Measurements from ENCODE around the gene TBC1D23.
"Not testable (repeated sequence)": the region's sequence is repeated elsewhere in the genome, so short reads cannot be mapped to it uniquely, and the experiment has no call there.

Gene TBC1D23

DNA sequence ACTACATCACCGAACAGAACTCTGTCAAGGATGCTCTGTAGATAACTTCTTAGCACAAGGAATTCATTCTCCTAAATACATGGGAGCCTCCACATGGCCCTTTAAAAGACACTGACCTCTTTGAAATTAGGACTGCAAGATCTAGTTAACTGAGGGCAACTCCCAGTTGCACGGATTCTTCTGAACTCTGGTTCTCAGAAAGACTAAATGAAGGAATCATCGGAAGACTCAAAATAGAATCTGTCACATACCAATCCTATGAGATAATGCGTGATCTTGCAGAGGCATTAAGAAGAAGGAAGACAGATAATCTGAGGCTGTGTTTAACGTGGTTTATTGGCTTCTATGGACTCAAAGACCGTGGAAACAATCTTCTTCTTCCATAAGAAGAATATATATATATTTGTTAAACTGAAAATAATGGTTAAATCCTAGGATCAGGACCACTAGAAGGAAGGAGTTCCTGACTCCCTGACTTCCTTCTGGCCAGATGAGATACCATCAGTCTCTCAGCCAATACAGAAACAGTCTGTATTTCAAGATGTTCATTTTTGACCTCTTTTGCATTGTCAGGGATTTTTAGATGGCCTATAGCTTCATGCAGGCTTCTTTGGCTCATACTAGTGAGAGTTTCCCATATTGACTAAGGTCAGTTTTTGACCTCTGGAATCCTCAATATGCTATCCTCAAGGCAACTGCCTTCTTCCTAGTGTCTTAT lies 33.9 kb upstream of the TBC1D23 start:
- TF ChIP-seq, protein P1, sequence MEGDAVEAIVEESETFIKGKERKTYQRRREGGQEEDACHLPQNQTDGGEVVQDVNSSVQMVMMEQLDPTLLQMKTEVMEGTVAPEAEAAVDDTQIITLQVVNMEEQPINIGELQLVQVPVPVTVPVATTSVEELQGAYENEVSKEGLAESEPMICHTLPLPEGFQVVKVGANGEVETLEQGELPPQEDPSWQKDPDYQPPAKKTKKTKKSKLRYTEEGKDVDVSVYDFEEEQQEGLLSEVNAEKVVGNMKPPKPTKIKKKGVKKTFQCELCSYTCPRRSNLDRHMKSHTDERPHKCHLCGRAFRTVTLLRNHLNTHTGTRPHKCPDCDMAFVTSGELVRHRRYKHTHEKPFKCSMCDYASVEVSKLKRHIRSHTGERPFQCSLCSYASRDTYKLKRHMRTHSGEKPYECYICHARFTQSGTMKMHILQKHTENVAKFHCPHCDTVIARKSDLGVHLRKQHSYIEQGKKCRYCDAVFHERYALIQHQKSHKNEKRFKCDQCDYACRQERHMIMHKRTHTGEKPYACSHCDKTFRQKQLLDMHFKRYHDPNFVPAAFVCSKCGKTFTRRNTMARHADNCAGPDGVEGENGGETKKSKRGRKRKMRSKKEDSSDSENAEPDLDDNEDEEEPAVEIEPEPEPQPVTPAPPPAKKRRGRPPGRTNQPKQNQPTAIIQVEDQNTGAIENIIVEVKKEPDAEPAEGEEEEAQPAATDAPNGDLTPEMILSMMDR (conservative IDR thresholded peaks at IDR 0.05): no peak
- H3K27ac ChIP-seq: no peak overlapping the region

DNA sequence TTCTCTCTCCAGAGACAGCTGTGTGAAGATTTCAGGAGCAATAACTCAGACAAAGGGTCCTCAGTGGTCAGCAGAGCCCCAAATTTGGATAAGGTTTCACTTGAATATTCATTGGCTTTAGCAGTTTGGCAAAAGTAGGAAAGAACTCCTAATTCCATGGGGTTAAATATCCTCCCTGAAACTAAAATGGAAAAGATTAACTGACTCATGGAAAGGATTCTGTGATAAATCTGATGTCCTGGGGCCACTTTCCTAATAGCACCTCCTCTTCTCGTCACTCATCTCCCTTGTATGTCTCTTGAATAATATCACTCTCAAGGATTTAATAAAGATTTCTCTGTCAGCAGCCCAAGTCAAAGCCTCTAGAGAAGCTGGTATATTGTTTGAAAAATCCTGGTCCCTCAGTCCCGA lies 33.3 kb upstream of the TBC1D23 start:
- TF ChIP-seq, protein P1 (conservative IDR thresholded peaks at IDR 0.05): no peak
- no peak overlapping the region for H3K27ac ChIP-seq

DNA sequence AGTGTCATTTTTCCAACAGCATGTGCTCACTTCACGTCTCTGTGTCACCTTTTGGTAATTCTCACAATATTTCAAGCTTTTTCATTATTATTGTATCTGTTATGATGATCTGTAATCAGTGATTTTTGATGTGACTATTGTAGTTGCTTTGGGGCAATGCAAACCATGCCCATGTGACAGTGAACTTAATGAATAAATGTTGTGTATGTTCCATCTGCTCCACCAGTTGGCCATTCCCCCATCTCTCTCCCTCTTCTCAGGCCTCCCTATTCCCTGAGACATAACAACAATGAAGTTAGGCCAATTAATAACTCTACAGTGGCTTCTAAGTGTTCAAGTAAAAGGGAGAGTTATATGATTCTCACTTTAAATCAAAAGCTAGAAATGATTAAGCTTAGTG lies 32.5 kb upstream of the TBC1D23 start:
- no peak overlapping the region for H3K27ac ChIP-seq
- TF ChIP-seq, protein P1 (conservative IDR thresholded peaks at IDR 0.05): no peak

DNA sequence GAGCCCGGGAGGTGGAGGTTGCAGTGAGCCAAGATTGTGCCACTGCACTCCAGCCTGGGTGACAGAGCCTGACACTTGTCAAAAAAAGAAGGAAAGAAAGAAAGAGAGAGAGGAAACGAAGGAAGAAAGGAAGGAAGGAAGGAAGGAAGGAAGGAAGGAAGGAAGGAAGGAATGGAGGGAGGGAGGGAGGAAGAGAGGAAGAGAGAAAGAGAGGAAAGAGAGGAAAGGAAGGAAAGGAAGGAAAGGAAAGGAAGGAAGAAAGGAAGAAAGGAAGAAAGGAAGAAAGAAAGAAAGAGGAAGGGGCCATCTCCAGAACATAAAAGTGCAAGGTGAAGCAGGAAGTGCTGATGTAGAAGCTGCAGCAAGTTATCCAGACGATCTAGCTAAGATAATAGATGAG lies 31.6 kb upstream of the TBC1D23 start:
- not testable (repeated sequence) for H3K27ac ChIP-seq

DNA sequence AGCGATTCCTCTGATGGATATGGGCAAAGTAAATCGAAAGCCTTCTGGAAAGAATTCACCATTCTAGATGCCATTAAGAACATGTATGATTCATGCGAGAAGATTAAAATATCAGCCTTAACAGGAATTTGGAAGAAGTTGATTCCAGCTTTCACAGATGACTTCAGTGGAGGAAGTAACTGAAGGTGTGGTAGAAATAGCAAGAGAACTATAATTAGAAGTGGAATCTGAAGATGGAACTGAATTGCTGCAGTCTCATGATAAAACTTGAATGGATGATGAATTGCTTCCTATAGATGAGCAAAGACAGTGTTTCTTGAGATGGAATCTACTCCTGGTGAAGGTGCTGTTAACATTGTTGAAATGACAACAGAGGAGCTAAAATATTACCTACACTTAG lies 30.1 kb upstream of the TBC1D23 start:
- TF ChIP-seq, protein P1 (conservative IDR thresholded peaks at IDR 0.05): no peak
- H3K27ac ChIP-seq: no peak overlapping the region

DNA sequence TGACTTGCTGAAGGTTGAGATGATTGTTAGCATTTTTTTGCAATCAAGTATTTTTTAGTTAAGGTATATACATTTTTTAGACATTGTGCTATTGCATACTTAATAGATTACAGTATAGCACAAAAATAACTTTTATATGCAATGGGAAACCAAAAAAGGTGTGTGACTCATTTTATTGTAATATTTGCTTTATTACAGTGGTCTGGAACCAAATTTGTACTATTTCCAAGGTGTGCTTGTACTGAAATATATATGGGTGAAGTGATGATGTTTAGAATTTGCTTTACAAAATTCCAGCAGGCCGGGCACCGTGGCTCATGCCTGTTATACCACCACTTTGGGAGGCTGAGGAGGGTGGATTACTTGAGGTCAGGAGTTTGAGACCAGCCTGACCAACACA lies 29.1 kb upstream of the TBC1D23 start:
- H3K27ac ChIP-seq: no peak overlapping the region
- TF ChIP-seq, protein P1 (conservative IDR thresholded peaks at IDR 0.05): no peak

DNA sequence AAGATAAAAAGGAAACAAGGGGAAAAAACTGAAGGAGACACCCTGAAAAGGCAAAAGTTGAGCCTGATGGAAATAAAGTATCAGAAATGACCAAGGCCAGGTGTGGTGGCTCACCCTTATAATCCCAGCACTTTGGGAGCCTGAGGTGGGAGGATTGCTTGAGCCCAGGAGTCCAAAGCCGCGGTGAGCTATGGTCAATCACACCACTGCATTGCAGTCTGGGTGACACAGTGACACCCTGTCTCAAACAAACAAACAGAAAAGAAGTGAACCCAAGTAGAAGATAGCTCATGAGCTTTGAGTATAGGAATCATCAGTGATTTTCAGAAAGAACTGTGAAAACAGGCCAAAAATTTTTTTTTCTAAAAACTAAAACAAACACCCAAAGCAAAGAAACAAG lies 26.4 kb upstream of the TBC1D23 start:
- H3K27ac ChIP-seq: no peak overlapping the region
- TF ChIP-seq, protein P1 (conservative IDR thresholded peaks at IDR 0.05): no peak

DNA sequence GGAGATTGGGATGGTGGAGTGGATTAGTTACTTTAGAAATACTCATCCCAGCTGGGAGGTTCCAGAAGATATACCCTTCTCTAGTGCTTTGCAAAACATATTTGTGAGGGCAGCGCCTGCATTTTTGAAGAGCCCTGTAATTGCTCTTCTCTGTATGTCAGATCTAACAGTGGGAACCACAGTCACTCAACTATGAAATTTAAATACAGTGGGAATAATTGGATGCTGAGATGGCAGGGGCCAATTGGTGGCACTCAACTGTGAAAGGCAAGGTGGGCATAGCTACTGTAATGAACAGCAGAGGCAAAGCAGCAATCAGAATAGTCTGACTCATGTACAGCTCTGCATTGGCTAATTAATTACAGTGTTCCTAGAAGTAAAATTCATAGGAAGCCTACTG lies 22.2 kb upstream of the TBC1D23 start:
- TF ChIP-seq, protein P1 (conservative IDR thresholded peaks at IDR 0.05): no peak
- no peak overlapping the region for H3K27ac ChIP-seq

DNA sequence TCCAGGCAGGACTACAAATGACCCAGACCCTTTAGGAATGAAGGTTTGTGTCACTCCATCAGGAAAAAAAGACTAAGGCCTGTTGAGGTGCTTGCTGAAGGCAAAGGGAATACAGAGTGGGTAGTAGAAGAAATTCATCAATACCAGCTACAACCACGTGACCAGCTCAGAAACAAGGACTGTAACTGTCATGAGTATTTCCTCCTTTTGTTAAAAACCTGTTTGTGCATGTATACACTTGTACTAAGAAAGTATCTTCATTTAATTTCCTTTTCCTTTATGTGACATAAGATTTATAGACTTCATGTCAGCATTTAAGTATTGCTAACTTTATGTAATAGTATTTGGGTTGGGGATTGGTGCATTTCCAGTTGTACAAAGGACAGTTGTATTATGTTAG lies 18.3 kb upstream of the TBC1D23 start:
- H3K27ac ChIP-seq: not testable (repeated sequence)

All from VCaP (cell line).